HG02981 (cell line): Measurements from ENCODE around the gene KBTBD8.

Source experiments
- ATAC-seq: cut with Tn5 transposase; IDR thresholded peaks from one replicate; pipeline ENCODE4 v1.9.1; 2021; ENCODE audit warnings: mild to moderate bottlenecking, moderate library complexity; ENCODE audit not compliant: unreplicated experiment

Gene KBTBD8

GRCh38 chr3:67033079-67033478 lies 35.0 kb downstream of the KBTBD8 start:
- ATAC-seq: no peak

- no peak for ATAC-seq
Measured at GRCh38 chr3:67034371-67034770, 36.3 kb downstream of the KBTBD8 start.

DNA sequence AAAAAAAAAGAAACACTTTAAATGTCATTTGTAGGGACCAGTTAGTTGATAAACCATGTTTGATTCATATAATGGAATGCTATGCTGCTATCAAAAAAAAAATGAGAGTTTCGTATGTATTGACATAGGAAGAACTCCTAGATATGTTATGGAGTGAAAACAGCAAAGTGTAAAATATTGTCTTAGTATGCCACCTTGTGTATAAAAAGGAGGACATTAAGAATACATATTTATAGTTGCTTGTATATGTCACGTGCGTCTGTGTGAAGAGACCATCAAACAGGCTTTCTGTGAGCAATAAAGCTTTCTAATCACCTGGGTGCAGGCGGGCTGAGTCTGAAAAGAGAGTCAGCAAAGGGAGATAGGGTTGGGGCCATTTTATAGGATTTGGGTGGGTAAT lies 39.5 kb downstream of the KBTBD8 start:
- ATAC-seq: no peak

DNA sequence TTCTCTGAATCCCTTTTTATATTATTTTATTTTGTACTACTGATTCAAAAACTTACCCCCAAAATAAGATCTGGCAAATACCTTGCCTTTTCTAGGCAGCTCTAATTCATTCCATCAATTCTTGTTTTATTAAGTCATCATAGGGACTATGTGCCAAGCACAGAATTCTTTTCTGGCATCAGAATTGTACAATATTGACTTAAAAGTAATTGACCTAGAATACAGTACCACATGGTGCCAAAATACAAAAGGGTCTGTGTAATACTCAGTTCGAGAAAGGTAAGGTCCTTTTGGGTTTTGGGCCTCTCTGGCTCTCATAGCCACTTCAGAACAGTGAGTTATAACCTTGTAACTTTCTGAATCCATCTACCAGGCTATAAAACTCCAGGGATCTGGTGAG lies 46.2 kb downstream of the KBTBD8 start:
- ATAC-seq: no peak

GRCh38 chr3:67044955-67045354 lies 46.8 kb downstream of the KBTBD8 start:
- no peak for ATAC-seq

DNA sequence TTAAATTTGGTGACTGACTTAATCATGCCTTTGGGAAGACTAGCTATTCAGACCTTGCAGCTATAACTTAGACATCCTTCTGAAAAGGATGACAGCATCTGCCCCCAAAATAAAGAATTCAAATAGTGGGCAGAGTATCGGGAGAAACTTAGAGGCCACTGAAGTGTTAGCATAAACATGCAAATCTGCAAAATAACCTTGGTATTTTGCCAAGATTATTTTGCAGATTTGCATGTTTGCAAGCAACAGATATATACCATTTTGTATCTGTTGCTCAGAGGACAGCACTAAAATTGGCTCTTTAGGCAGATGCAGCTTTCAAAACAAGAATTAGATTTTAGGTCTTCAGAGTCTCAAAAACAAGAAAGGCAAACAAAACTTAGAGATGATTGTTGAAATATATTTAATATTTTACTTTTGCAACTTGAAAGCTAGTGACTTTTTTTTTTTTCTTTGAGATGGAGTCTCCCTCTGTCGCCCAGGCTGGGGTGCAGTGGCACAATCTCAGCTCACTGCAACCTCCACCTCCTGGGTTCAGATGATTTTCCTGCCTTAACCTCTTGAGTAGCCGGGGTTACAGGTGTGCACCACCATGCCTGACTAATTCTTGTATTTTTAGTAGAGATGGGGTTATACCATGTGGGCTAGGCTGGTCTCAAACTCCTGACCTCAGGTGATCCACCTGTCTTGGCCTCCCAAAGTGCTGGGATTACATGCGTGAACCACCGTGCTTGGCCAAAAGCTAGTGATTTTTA lies 47.8 kb downstream of the KBTBD8 start:
- no peak for ATAC-seq

GRCh38 chr3:67047051-67047450 lies 48.9 kb downstream of the KBTBD8 start:
- ATAC-seq: no peak

DNA sequence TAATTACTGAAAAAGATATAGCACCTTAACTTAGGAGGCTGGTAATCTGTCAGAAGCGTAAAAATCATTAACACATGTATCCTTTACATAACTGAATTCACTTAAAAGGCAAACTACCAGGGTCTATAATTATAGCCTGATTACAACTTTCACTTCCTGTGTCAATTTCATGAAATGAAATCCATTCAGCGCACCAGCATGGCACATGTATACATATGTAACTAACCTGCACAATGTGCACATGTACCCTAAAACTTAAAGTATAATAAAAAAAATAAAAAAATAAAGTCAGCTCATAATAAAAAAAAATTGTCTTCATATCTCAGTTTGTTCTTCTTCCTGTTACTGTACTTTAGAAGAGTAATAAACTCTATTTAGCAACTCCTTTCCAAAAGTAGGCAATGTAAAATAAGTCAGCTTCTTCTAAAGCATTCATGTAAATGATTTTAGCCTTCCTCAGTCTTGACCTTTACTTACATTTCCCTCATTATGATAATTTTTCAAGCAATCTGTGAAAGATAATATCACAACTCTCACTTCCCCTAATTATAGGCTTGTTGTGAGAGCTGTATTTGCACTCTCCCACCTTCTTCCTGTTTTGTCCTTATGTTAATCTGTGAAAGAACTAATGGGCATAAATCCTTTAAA lies 50.1 kb downstream of the KBTBD8 start:
- ATAC-seq: peak; percentile 96

GRCh38 chr3:67048715-67049074 lies 50.6 kb downstream of the KBTBD8 start:
- ATAC-seq: peak; percentile 52

DNA sequence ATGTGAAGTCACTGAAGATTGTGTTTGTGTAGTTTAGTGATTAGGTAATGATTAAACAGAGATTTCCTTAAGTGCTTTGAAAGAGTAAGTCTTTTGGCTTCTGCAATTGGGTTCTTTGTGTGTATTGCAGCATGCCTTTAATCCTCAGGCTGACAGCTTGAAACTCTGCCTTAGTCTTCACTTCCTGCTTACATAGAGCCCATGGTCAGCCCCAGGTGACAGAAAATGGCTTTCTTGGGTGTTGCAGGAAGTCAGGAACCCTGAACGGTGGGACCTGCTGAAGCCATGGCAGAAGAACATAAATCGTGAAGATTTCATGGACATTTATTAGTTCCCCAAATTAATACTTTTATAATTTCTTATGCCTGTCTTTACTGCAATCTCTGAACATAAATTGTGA lies 61.3 kb downstream of the KBTBD8 start:
- no peak for ATAC-seq
